Heart left ventricle (tissue), 13 donors: ENCODE measurements around the gene ARMC6.

Experiments used
- CTCF ChIP-seq, 12 donors: fragments of 200-600 bp; sonication (generic) in 4 of 12; IDR thresholded peaks; one replicate each; pipeline versions ENCODE4 v1.5.0 to v1.8.0; 2018 to 2022; ENCODE audit warnings: antibody characterized with exemption in 12 of 12, mild to moderate bottlenecking in 5 of 12
- POLR2A ChIP-seq, 2 donors: fragments of 450-650 bp; IDR thresholded peaks; one replicate each; pipeline ENCODE4 v1.6.1; 2017; ENCODE audit warnings: antibody characterized with exemption in 2 of 2, mild to moderate bottlenecking in 2 of 2, moderate library complexity in 2 of 2
- donor health status: ischemic (EF 13 %, LVEDD 7.1; RV severe dilation, severe dysfunction).
- donor health status: DM: no; HTN: yes; CAD: no.
- donor health status: DM: no; HTN: no; CAD: no.
- donor health status: ischemic (EF 25% LVEDD 6.9; RV normal size, moderate dysfunction).
- donor health status: ischemic (EF 25% LVEDD 5.7; RV mildly dilated, moderate dysfunction).
- donor health status: ischemic (EF 35%, LVEDD 5.7; RV mildly dilated, moderate dysfunction).
- donor health status: nonischemic (EF 11% LVEDD 7.7; RV severe dilation, severe dysfunction).
- donor health status: DM: yes; HTN: yes; CAD: no.
- donor health status: PGD.
- donor health status: ischemic (EF 29% LVEDD 5.4; RV normal size, mild dysfunction).
- donor health status: nonischemic (EF 23%, LVEDD 6.1; RV moderate dilation, normal function).

DNA sequence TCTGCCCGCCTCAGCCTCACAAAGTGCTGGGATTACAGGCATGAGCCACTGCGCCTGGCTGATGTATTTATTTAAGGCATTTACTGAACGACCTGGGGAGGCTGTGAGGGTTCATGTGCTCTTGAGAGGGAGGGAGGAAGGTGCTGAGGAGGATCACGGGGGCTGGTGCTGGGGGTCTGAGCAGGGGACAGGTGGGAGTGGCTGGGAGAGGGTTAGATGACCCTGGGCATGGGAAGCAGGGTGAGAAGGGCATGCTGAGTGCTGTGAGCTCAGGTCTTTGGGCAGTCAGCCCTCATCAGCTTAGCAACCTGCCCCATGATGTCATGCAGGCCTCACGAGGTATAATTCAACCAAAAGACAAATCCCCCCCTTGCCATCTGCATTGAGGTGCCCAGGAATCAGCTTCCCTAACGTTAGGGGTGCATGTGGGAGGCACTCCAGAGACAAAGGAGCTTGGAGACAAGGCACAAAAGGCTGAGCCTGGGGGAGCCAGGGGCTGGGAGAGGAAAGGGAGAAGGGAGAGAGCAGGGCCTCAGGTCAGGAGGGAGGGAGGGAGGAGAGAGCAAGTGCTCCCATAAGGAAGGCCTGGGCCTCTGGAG, 36.5 kb upstream of the ARMC6 start:
- no peak for TF ChIP-seq POLR2A (IDR thresholded peaks at IDR 0.05)
- no peak for TF ChIP-seq CTCF (IDR thresholded peaks at IDR 0.05)
